MCF 10A (cell line): ENCODE results near the gene ARHGAP40. TPM values are rescaled to one million over a fixed set of nuclear protein-coding genes. Genes with fewer than 3 reads are reported as not detected.

Experiments used
- BruUV-seq: library from RNA; stranded (reverse); fragments of 400-500 nt; replicated peaks from 2 replicates; lab custom pipeline; 2021; lab: Mats Ljungman, UMichigan
- CTCF ChIA-PET: fragments of 300-600 bp; sonication (Branson Sonifier 250); formaldehyde crosslinking; extraction: SDS; loops from one replicate; lab custom pipeline; 2021; ENCODE audit warnings: antibody characterized with exemption, inconsistent platforms; lab: Yijun Ruan, JAX
- POLR2A ChIA-PET: fragments of 300-600, 350-650 bp; sonication (Branson Sonifier 250); formaldehyde crosslinking; extraction: SDS; loops from one replicate; lab custom pipeline; 2020; ENCODE audit warnings: antibody characterized with exemption, inconsistent platforms; lab: Yijun Ruan, JAX
- DNase-seq: peaks from one replicate; pipeline ENCODE4 v3.0.0-alpha.2; 2018; ENCODE audit not compliant: unreplicated experiment
- H3K27ac Mint-ChIP-seq: one replicate; pipeline ENCODE4 v1.8.0; 2022; ENCODE audit warnings: mild to moderate bottlenecking, low read depth, mixed read lengths; ENCODE audit not compliant: unreplicated experiment
- H3K27me3 Mint-ChIP-seq: one replicate; pipeline ENCODE4 v1.8.0; 2022; ENCODE audit warnings: mixed read lengths; ENCODE audit not compliant: insufficient read depth, unreplicated experiment
- H3K36me3 Mint-ChIP-seq: one replicate; pipeline ENCODE4 v1.8.0; 2022; ENCODE audit warnings: mild to moderate bottlenecking, moderate library complexity, mixed read lengths; ENCODE audit not compliant: insufficient read depth, unreplicated experiment
- H3K4me1 Mint-ChIP-seq: one replicate; pipeline ENCODE4 v1.8.0; 2022; ENCODE audit warnings: mixed read lengths; ENCODE audit not compliant: insufficient read depth, unreplicated experiment
- H3K4me3 Mint-ChIP-seq: one replicate; pipeline ENCODE4 v1.8.0; 2022; ENCODE audit warnings: mild to moderate bottlenecking, moderate library complexity, mixed read lengths; ENCODE audit not compliant: unreplicated experiment
- H3K9me3 Mint-ChIP-seq: one replicate; pipeline ENCODE4 v1.8.0; 2022; ENCODE audit warnings: mixed read lengths; ENCODE audit not compliant: unreplicated experiment
- intact Hi-C: fragments of 100-400 bp; cut with micrococcal nuclease; formaldehyde crosslinking; loops from 2 replicates; pipeline ENCODE4 v1.14.1; 2022
- total RNA-seq: library from RNA; stranded (reverse); gene quantifications from 2 replicates; pipeline ENCODE4 v1.2.3, GENCODE V29; 2022
- TF ChIP-seq, protein P1 (sequence below): fragments of 200-600 bp; IDR thresholded peaks from one replicate; pipeline ENCODE4 v1.8.0; 2022; ENCODE audit warnings: antibody characterized with exemption, mild to moderate bottlenecking; ENCODE audit not compliant: unreplicated experiment

ARHGAP40 gene
- total RNA-seq, 1 experiment from 2014 or later: not detected

DNA sequence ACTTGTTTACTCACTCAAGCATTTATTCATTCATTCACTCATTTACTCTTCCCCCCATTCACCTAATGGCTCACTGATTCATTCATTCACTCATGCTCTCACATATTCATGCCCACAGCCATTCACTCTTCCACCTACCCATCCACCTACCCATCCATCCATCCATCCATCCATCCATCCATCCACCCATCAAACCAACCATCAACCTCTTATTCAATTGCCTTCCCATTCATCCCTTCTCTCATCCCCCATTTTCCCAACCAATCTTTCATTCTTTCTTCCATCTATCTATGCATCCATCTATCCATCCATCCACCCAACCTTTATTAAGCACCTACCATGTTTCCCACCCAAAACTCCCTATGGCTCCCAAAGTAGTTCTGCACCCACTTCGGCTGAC lies 1.6 kb upstream of the ARHGAP40 start:
- DNase-seq: no peak
- Mint-ChIP-seq H3K27ac (no peak overlapping the region), H3K9me3 (no peaks in the 10 kb centered on the region), H3K4me3 (no peak overlapping the region), H3K27me3 (peaks cover 15% of the 10 kb centered on the region), H3K36me3 (no peaks in the 10 kb centered on the region), H3K4me1 (peaks cover 24% of the 10 kb centered on the region)
- BruUV-seq: no TSS peak
- ChIA-PET POLR2A (no interaction called here), CTCF (interaction anchor here (0.7 kb wide), 1 partner anchor 254 kb away, joined by 3 read pairs; no protein-coding TSS in a partner anchor)
- TF ChIP-seq, protein P1, sequence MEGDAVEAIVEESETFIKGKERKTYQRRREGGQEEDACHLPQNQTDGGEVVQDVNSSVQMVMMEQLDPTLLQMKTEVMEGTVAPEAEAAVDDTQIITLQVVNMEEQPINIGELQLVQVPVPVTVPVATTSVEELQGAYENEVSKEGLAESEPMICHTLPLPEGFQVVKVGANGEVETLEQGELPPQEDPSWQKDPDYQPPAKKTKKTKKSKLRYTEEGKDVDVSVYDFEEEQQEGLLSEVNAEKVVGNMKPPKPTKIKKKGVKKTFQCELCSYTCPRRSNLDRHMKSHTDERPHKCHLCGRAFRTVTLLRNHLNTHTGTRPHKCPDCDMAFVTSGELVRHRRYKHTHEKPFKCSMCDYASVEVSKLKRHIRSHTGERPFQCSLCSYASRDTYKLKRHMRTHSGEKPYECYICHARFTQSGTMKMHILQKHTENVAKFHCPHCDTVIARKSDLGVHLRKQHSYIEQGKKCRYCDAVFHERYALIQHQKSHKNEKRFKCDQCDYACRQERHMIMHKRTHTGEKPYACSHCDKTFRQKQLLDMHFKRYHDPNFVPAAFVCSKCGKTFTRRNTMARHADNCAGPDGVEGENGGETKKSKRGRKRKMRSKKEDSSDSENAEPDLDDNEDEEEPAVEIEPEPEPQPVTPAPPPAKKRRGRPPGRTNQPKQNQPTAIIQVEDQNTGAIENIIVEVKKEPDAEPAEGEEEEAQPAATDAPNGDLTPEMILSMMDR: no peak
- intact Hi-C loops: no loop called here

DNA sequence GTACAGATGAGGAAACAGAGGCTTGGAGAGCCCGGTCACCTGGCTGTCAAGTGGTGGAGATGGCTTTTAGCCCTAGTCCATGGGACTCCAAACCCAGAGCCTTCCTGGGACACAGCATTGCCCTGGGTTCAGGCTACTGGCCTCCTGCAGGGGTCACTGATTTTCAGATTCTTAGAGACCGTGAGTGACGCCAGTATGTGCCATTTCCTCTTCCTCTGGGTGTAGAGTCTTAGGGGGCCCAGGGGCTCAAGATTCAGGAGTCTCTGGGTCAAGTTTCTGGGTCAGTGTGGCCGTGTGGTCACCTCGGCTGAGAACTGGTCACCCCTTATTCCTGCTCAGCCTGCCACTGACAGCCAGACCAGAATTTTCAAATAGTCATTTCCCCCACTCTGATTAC lies 574 bp downstream of the ARHGAP40 start:
- no peak overlapping the region for H3K27ac Mint-ChIP-seq
- ChIA-PET CTCF (no interaction called here), POLR2A (no interaction called here)
- TF ChIP-seq, protein P1: no peak
- no peak overlapping the region for H3K4me3 Mint-ChIP-seq
- H3K36me3 Mint-ChIP-seq: no peaks in the 10 kb centered on the region
- H3K4me1 Mint-ChIP-seq: peaks cover 27% of the 10 kb centered on the region
- peaks cover 10% of the 10 kb centered on the region for H3K27me3 Mint-ChIP-seq
- intact Hi-C loops: no loop called here
- no peaks in the 10 kb centered on the region for H3K9me3 Mint-ChIP-seq
- DNase-seq: no peak
- no TSS peak for BruUV-seq

DNA sequence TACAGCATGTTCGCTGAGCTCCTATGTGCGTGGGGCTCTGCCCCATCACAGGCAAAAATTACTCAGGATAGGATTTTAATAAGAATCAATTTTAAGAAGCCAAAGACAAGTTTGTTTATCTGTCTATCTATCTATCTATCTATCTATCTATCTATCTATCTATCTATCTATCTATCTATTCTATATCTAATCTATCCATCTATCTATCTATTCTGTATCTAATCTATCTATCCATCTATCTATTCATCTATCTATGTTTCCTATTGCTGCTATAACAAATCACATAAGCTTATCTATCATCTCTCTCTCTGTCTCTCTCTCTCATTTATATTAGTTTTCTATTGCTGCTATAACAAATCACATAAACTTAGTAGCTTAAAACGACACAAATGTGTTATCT lies 1.7 kb downstream of the ARHGAP40 start:
- DNase-seq: no peak
- no TSS peak for BruUV-seq
- Mint-ChIP-seq H3K36me3 (no peaks in the 10 kb centered on the region), H3K27ac (no peak overlapping the region), H3K9me3 (no peaks in the 10 kb centered on the region), H3K27me3 (no peaks in the 10 kb centered on the region), H3K4me3 (no peak overlapping the region), H3K4me1 (peaks cover 27% of the 10 kb centered on the region)
- ChIA-PET CTCF (interaction anchor here (0.5 to 1.4 kb wide), 3 partner anchors 12 to 169 kb away, joined by 3 to 6 read pairs (median 4); no protein-coding TSS in a partner anchor), POLR2A (interaction anchor here (0.6 to 2.6 kb wide), 2 partner anchors 11 to 297 kb away, joined by 3 to 12 read pairs; no protein-coding TSS in a partner anchor)
- intact Hi-C loops: no loop called here
- TF ChIP-seq, protein P1: no peak

DNA sequence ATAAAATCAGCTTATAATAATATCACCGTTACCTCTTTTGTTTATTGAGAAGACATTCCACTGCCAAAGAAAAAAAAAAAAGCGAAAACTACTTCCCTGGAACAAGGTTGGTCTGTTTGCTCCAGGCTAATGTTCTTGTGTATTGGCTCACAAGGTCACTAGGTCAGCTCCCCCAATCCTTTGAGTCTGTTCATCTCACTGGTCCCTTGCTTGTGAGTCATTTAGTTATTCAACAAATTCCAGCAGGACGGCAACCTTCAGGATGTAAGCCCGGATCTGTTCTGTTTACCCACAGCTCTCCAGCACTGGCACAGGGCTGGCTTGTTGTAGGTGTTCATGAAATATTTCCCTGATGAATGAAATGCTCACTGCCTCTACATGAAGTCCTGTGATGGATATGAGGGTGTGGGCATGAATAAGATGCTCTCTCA lies 3.3 kb downstream of the ARHGAP40 start:
- H3K36me3 Mint-ChIP-seq: no peaks in the 10 kb centered on the region
- no peaks in the 10 kb centered on the region for H3K9me3 Mint-ChIP-seq
- intact Hi-C loops: no loop called here
- DNase-seq: peak; percentile 92
- H3K4me3 Mint-ChIP-seq: no peak overlapping the region
- TF ChIP-seq, protein P1: no peak
- H3K27ac Mint-ChIP-seq: peak overlapping the region; percentile 37
- POLR2A ChIA-PET: interaction anchor here (0.6 to 2.6 kb wide), 6 partner anchors 9 to 1675 kb away, joined by 3 to 12 read pairs (median 4); no protein-coding TSS in a partner anchor
- CTCF ChIA-PET: interaction anchor here (0.7 to 1.4 kb wide), 4 partner anchors 17 to 772 kb away, joined by 3 to 6 read pairs (median 5); no protein-coding TSS in a partner anchor
- no TSS peak for BruUV-seq
- no peaks in the 10 kb centered on the region for H3K27me3 Mint-ChIP-seq
- peaks cover 25% of the 10 kb centered on the region for H3K4me1 Mint-ChIP-seq
